ENCODE results near the gene SLTM.

DNA sequence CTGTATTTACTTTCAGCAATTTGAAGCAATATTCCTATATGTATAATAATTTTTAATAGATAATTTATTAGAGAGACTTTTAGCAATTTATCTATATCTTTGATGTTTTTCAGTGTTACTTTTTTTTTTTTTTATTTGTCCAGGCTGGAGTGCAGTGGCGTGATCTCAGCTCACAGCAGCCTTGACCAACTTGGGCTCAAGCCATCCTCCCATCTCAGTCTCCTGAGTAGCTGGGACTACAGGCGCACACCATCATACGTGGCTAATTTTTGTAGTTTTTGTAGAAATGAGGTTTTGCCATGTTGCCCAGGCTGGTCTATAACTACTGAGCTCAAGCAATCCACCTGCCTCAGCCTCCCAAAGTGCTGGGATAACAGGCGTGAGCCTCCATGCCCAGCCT, 25.3 kb upstream of the SLTM start:
- no peak for TF ChIP-seq RAD21 (conservative IDR thresholded peaks at IDR 0.05)
- no peak for TF ChIP-seq EZH2 (IDR thresholded peaks at IDR 0.05; ENCODE audit: borderline replicate concordance, insufficient read depth, low read length, poor library complexity, severe bottlenecking)
- TF ChIP-seq, protein P1, sequence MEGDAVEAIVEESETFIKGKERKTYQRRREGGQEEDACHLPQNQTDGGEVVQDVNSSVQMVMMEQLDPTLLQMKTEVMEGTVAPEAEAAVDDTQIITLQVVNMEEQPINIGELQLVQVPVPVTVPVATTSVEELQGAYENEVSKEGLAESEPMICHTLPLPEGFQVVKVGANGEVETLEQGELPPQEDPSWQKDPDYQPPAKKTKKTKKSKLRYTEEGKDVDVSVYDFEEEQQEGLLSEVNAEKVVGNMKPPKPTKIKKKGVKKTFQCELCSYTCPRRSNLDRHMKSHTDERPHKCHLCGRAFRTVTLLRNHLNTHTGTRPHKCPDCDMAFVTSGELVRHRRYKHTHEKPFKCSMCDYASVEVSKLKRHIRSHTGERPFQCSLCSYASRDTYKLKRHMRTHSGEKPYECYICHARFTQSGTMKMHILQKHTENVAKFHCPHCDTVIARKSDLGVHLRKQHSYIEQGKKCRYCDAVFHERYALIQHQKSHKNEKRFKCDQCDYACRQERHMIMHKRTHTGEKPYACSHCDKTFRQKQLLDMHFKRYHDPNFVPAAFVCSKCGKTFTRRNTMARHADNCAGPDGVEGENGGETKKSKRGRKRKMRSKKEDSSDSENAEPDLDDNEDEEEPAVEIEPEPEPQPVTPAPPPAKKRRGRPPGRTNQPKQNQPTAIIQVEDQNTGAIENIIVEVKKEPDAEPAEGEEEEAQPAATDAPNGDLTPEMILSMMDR (IDR thresholded peaks at IDR 0.05; ENCODE audit: poor library complexity, severe bottlenecking): no peak
- TF ChIP-seq POLR2AphosphoS5 (IDR thresholded peaks at IDR 0.05): no peak
- TF ChIP-seq TAF1 (IDR thresholded peaks at IDR 0.05; ENCODE audit: low read depth): no peak
